ENCODE measurements around the gene LGALS1.

The LGALS1 gene

DNA sequence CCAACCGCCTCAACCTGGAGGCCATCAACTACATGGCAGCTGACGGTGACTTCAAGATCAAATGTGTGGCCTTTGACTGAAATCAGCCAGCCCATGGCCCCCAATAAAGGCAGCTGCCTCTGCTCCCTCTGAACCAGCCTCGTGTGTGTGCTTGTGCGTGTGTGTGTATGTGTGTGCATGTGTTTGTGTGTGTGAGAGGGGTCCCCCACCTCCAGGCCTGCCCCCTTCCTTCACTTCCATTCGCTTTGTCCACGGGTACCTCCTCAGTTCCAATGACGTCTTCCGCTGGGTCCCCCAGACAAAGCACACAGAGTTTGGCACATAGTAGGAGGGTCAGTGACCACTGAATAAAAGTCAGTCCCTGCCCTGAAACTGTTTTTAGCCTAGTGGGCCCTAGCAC lies 4.2 kb downstream of the LGALS1 start:
- no peak overlapping the region for H3K9ac ChIP-seq (ENCODE audit: low read length)

DNA sequence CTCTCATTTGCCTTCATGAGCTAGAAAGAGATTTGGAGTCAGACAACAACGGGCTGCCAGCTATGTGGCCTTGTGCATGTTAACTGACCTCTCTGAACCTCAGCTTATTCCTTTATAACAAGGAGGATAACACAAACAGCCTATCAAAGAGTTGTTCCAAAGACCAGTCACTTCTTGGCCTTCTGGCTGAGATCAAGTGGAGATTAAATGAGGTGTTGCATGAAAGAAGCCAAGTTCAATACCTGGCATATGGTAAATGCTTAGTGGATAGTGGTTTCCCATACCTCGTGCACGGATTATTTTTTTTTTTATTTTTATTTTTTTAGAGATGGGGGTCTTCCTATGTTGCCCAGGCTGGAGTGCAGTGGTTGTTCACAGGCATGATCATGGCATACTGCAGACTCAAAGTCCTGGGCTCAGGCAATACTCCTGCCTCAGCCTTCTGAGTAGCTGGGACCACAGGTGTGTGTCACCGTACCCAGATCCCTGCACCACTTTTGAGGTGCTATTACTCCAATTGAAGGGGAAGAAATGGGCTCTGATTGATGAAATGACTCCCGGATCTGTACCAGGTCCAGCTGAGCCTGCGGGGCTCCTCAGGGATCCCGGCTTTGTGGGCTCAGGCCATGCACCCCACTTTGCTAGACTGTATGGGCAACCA lies 4.9 kb downstream of the LGALS1 start:
- Histone ChIP-seq H3K9me3 (ENCODE audit: low read length) (no peaks in the 10 kb centered on the region), H3K4me2 (ENCODE audit: low read length) (no peak overlapping the region), H3K79me2 (ENCODE audit: insufficient read depth, low read length) (no peaks in the 10 kb centered on the region), H3K4me1 (ENCODE audit: insufficient read depth, low read length, severe bottlenecking) (peaks cover 38% of the 10 kb centered on the region), H4K20me1 (ENCODE audit: insufficient read depth, low read length) (no peaks in the 10 kb centered on the region), H2AFZ (ENCODE audit: low read length) (no peak overlapping the region), H3K36me3 (ENCODE audit: insufficient read depth, low read length) (no peaks in the 10 kb centered on the region), H3K9ac (ENCODE audit: low read length) (no peak overlapping the region), H3K27ac (ENCODE audit: low read depth, low read length, poor library complexity, severe bottlenecking) (no peak overlapping the region), H3K4me3 (ENCODE audit: low read depth, low read length, poor library complexity, severe bottlenecking) (no peak overlapping the region), H3K9me2 (ENCODE audit: low read depth, low read length) (no peaks in the 10 kb centered on the region), H3K27me3 (ENCODE audit: insufficient read depth, low read length) (no peaks in the 10 kb centered on the region), H3F3A (ENCODE audit: insufficient read depth, low read length) (no peaks in the 10 kb centered on the region)
- TF ChIP-seq EZH2 (IDR thresholded peaks at IDR 0.05; ENCODE audit: borderline replicate concordance, low read length) = no peak
- TF ChIP-seq, protein P1, sequence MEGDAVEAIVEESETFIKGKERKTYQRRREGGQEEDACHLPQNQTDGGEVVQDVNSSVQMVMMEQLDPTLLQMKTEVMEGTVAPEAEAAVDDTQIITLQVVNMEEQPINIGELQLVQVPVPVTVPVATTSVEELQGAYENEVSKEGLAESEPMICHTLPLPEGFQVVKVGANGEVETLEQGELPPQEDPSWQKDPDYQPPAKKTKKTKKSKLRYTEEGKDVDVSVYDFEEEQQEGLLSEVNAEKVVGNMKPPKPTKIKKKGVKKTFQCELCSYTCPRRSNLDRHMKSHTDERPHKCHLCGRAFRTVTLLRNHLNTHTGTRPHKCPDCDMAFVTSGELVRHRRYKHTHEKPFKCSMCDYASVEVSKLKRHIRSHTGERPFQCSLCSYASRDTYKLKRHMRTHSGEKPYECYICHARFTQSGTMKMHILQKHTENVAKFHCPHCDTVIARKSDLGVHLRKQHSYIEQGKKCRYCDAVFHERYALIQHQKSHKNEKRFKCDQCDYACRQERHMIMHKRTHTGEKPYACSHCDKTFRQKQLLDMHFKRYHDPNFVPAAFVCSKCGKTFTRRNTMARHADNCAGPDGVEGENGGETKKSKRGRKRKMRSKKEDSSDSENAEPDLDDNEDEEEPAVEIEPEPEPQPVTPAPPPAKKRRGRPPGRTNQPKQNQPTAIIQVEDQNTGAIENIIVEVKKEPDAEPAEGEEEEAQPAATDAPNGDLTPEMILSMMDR (IDR thresholded peaks at IDR 0.05; ENCODE audit: low read length) = no peak

More for the DNA sequence above, 4.2 kb downstream of the LGALS1 start:
- Histone ChIP-seq H3K9me3 (ENCODE audit: low read length) (no peaks in the 10 kb centered on the region), H3K79me2 (ENCODE audit: insufficient read depth, low read length) (no peaks in the 10 kb centered on the region), H3K36me3 (ENCODE audit: insufficient read depth, low read length) (no peaks in the 10 kb centered on the region), H3K4me2 (ENCODE audit: low read length) (no peak overlapping the region), H4K20me1 (ENCODE audit: insufficient read depth, low read length) (no peaks in the 10 kb centered on the region), H2AFZ (ENCODE audit: low read length) (no peak overlapping the region), H3K4me1 (ENCODE audit: insufficient read depth, low read length, severe bottlenecking) (peaks cover 38% of the 10 kb centered on the region), H3F3A (ENCODE audit: insufficient read depth, low read length) (no peaks in the 10 kb centered on the region), H3K27ac (ENCODE audit: low read depth, low read length, poor library complexity, severe bottlenecking) (no peak overlapping the region), H3K27me3 (ENCODE audit: insufficient read depth, low read length) (no peaks in the 10 kb centered on the region), H3K4me3 (ENCODE audit: low read depth, low read length, poor library complexity, severe bottlenecking) (no peak overlapping the region), H3K9me2 (ENCODE audit: low read depth, low read length) (no peaks in the 10 kb centered on the region)
- TF ChIP-seq, protein P1 (IDR thresholded peaks at IDR 0.05; ENCODE audit: low read length) = no peak
- TF ChIP-seq EZH2 (IDR thresholded peaks at IDR 0.05; ENCODE audit: borderline replicate concordance, low read length) = no peak

DNA sequence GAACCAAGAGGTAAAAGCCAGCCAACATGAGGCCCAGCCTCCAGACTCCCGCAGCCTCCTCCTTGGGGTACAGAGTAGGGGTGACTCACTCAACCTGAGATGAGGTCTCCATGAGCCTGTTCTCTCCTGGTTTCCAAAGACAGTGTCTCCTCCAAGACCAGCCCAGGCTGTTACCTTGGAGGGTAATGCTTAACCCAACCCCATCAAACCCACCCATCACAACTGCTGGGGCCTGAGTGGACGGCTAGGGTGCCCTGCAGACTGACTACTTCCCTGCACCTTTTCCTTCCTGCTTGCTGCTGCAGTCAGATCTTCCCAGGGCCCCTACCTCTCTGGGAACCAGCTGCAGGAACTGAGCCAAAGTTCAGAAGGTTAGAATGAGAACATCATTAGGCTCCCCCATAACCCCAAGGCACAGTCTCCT lies 5.6 kb downstream of the LGALS1 start:
- Histone ChIP-seq H2AFZ (ENCODE audit: low read length) (no peak overlapping the region; the same call in 1 of the 2 replicates), H3K9me3 (ENCODE audit: low read length) (no peaks in the 10 kb centered on the region), H3K4me1 (ENCODE audit: insufficient read depth, low read length, severe bottlenecking) (peaks cover 38% of the 10 kb centered on the region), H3K27ac (ENCODE audit: low read depth, low read length, poor library complexity, severe bottlenecking) (peak overlapping the region; percentile 10), H3K27me3 (ENCODE audit: insufficient read depth, low read length) (no peaks in the 10 kb centered on the region), H3K4me2 (ENCODE audit: low read length) (no peak overlapping the region), H3K4me3 (ENCODE audit: low read depth, low read length, poor library complexity, severe bottlenecking) (no peak overlapping the region), H3K79me2 (ENCODE audit: insufficient read depth, low read length) (no peaks in the 10 kb centered on the region), H3F3A (ENCODE audit: insufficient read depth, low read length) (no peaks in the 10 kb centered on the region), H3K9me2 (ENCODE audit: low read depth, low read length) (no peaks in the 10 kb centered on the region), H4K20me1 (ENCODE audit: insufficient read depth, low read length) (no peaks in the 10 kb centered on the region), H3K9ac (ENCODE audit: low read length) (no peak overlapping the region), H3K36me3 (ENCODE audit: insufficient read depth, low read length) (no peaks in the 10 kb centered on the region)
- TF ChIP-seq EZH2 (IDR thresholded peaks at IDR 0.05; ENCODE audit: borderline replicate concordance, low read length) = no peak

DNA sequence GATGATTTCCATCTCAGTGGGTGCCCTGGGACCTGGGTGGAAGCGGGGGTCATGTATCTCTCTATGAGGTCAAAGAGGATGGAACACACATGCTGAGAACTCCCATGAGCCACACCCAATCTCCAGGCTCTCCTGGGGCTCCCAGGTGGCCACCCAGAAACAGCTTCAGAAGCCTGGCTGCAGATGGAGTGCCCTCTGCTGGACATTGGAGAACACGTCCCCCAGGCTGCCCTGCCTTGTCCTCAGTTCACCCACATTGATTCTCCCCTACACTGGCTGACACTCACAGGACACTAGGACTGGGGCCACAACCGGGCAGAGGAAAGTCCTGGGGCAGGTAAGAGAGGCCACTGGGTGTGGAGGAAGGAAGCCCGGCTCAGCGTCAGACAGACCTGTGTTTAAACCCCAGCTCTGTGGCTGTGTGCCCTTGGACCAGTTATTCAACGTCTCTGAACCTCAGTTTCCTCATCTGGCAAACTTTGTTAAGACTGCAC lies 6.2 kb downstream of the LGALS1 start:
- no peak overlapping the region for H3K27ac ChIP-seq (ENCODE audit: low read depth, low read length, poor library complexity, severe bottlenecking)
- H3K27me3 ChIP-seq (ENCODE audit: insufficient read depth, low read length) = no peaks in the 10 kb centered on the region
- no peaks in the 10 kb centered on the region for H3K9me3 ChIP-seq (ENCODE audit: low read length)
- no peak overlapping the region for H2AFZ ChIP-seq (ENCODE audit: low read length)
- no peak overlapping the region for H3K9ac ChIP-seq (ENCODE audit: low read length)
- no peaks in the 10 kb centered on the region for H3K9me2 ChIP-seq (ENCODE audit: low read depth, low read length)
- no peak overlapping the region for H3K4me2 ChIP-seq (ENCODE audit: low read length)
- H3K4me3 ChIP-seq (ENCODE audit: low read depth, low read length, poor library complexity, severe bottlenecking) = no peak overlapping the region
- no peaks in the 10 kb centered on the region for H3F3A ChIP-seq (ENCODE audit: insufficient read depth, low read length)
- no peak for TF ChIP-seq EZH2 (IDR thresholded peaks at IDR 0.05; ENCODE audit: borderline replicate concordance, low read length)
- TF ChIP-seq, protein P1 (IDR thresholded peaks at IDR 0.05; ENCODE audit: low read length) = peak; percentile 94
- H3K79me2 ChIP-seq (ENCODE audit: insufficient read depth, low read length) = peaks cover 1% of the 10 kb centered on the region
- H3K4me1 ChIP-seq (ENCODE audit: insufficient read depth, low read length, severe bottlenecking) = peaks cover 33% of the 10 kb centered on the region
- no peaks in the 10 kb centered on the region; the same call in 1 of the 2 replicates for H3K36me3 ChIP-seq (ENCODE audit: insufficient read depth, low read length)
- H4K20me1 ChIP-seq (ENCODE audit: insufficient read depth, low read length) = no peaks in the 10 kb centered on the region

Data from OCI-LY1 (cell line).